Stimulated activated CD4-positive, alpha-beta T cell treated with anti-CD3 and anti-CD28 coated beads, Interleukin-4, amount 100 ng/mL, for 24 hours (primary cell): Measurements from ENCODE around the gene RETN.
"Not testable (repeated sequence)": the region's sequence is repeated elsewhere in the genome, so short reads cannot be mapped to it uniquely, and the experiment has no call there.

Source experiments
- DNase-seq: peaks from one replicate; pipeline ENCODE4 v3.0.0-alpha.2; 2020

RETN gene

GRCh38 chr19:7638802-7639465 lies 29.9 kb upstream of the RETN start:
- no peak for DNase-seq

- no peak for DNase-seq
Measured at GRCh38 chr19:7639863-7640348, 28.9 kb upstream of the RETN start.

DNA sequence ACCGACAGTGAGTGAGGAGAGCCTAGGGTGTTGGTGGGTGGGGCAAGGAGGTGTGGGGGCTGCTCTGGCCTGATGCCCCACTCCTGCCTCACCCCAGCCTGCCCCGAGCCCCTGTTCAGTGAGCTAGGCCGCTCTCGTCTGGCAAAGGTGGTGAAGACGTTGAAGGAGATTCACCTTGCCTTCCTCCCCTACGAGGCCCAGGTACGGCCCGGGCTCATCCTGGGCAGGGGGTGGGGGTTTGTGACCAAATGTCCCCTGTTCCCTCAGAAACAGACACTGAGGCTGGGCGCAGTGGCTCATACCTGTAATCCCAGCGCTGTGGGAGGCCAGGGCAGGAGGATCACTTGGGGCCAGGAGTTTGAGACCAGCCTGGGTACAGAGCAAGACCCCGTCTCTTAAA lies 28.0 kb upstream of the RETN start:
- DNase-seq, result no peak

GRCh38 chr19:7641290-7642276 lies 27.3 kb upstream of the RETN start:
- DNase-seq, result no peak

GRCh38 chr19:7642295-7643030 lies 26.4 kb upstream of the RETN start:
- no peak for DNase-seq

DNA sequence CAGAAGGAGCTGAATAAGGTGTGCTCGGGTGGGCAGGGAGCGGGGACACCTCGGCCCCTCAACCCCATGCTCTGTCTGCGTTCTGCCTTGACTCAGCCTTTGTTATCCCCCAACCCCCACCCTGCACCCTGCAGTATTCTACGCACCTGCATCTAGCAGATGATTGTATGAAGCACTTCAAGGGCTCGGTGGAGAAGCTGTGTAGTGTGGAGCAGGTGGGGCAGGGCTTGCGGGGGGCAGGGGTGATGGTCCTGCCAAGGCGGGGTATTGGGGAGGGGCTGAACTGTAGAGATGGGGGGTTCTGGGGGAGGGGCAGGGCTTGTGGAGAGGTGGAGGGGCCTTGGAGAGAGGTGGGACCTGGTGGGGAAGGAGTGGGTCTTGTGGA lies 25.8 kb upstream of the RETN start:
- DNase-seq, result no peak

- not testable (repeated sequence) for DNase-seq
Measured at GRCh38 chr19:7643629-7644549, 25.0 kb upstream of the RETN start.

GRCh38 chr19:7644550-7644877 lies 24.3 kb upstream of the RETN start:
- DNase-seq, result no peak

GRCh38 chr19:7645163-7645562 lies 23.7 kb upstream of the RETN start:
- no peak for DNase-seq

DNA sequence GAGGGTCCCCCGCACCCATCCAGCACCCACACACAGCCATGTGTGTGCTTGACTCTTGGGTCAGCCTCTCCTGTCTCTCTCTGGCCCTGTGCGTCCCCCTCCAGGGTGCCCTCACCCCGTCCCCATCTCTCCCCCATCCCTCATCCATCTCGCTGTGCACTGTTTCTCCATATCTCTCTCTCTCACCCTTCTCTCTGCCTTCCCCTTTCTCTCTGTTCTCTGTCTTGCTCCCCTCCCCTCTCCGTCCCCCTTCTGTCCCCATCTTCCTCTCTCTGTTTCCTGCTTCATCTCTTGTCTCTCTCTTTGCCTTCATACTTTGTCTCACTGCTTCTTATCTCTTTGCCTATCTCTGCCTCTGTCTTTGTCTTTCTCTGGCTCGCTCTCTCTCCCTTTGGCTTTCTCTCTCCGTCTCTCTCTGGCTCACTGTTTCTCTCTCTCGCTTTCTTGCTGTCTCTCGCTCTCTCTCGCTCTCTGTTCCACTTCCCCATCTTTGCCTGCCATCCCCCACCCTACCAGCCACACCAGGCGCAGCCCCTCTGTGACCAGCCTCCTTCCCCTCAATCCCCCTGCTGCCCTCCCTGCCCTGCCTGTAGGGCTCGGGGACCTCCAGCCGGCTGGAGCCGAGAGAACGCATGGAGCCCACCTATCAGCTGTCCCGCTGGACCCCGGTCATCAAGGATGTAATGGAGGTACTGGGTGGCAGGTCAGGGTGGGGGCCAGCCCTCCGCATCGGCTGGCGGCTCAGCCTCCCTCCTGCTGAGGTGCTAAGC lies 23.0 kb upstream of the RETN start:
- DNase-seq, result no peak

DNA sequence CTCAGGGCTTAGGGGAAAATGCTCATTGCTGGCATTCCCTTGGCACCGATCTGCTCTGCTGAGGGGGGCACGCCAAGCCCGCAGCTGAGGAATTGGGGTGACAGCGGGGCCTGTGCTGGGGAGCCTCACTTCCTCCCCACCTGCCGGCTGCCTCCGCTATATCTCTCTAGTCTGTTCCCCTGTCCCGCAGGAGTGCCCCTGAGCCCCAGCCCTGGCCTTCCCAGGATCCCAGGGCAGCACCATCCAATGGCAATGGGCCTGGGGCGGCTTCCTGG lies 22.5 kb upstream of the RETN start:
- DNase-seq, result no peak

- no peak for DNase-seq
Measured at GRCh38 chr19:7647156-7647555, 21.7 kb upstream of the RETN start.

GRCh38 chr19:7648265-7649014 lies 20.4 kb upstream of the RETN start:
- no peak for DNase-seq

DNA sequence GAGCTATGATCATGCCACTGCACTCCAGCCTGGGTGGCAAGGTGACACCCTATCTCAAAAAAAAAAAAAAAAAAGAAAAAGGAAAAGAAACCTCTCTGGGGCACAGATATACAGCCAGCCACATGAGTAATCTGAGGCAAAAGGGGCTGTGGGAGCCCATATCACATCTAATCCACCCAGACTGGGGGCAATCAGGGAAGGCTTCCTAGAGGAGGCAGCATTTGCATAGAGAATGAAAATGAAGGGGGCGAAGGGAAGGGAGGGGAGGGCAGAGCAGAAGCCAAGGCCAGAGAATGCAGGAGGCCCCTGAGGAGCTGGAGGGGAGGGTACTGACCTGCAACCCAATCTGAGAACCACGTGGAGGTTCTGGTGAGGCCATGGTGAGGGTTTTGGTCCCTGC lies 18.7 kb upstream of the RETN start:
- DNase-seq, result no peak

GRCh38 chr19:7652061-7652641 lies 16.7 kb upstream of the RETN start:
- peak; percentile 87 for DNase-seq

DNA sequence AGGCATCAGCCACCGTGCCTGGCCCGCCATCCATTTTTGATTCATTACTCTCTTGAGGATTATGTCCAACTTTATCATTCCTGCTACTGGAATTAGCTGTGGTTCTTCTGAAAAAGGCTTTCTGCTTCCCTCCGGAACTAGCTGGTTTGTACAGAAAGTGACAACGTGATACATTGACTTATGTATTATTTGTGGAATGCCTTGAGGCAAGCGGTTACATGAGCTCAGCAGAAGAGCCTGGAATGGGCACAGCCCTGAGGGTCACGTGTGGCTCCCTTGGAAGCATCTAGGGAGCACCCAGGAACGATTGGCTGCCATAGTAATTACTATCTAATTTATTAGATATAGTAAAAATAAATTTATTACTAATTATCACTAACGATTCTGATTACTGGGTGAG lies 14.4 kb upstream of the RETN start:
- DNase-seq, result no peak

DNA sequence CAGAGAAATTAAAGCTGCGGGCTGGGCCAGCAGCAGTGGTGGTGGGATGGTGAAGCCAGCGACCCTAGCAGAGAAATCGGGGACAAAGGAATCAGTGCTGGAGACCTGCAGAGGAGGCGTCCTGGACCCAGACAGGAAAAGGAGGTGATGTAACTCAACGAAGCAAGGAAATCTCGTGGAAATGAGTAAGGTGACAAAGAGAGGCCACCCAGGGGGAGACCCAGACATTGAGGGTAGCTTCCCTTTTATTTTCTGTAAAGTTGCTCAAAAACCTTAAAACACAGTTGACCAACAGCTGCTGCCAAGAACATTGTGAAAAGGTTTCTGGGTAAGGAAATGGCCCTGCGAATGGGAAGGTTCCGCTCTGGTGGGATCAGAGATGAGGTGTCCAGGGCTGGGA lies 13.3 kb upstream of the RETN start:
- no peak for DNase-seq

DNA sequence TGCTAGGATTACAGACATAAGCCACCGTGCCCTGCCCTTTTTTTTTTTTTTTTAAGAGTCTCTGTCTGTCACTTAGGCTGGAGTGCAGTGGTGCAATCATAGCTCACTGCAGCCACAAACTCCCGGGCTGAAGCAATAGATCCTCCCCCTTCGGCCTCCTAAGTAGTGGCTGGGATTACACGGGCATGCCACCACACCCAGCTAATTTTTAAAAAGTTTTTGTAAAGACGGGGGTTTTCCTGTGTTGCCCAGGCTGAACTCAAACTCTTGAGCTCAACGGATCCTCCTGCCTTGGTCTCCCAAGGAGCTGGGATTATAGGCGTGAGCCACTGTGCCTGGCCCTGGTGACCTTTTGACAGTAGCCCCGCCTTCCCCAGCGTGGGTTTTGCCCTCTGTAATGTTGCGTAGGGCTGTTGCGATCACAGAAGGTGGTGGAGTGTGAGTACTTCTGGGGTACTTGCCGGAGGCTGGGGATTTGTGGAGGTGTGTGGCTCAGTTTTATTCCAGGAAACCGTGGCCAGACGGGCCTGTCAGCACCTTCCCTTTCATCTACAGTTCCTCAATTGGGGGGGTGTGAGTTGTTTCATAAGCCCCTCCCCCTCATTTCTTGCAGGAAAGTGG lies 11.6 kb upstream of the RETN start:
- DNase-seq, result peak; percentile 26

- DNase-seq, result peak; percentile 56
Measured at GRCh38 chr19:7658219-7658686, 10.6 kb upstream of the RETN start.
